A549 (cell line): ENCODE results near the gene PSMD12. TPM values are rescaled to one million over a fixed set of nuclear protein-coding genes. Genes with fewer than 3 reads are reported as not detected.
A peak's percentile ranks its signal among the peaks of the same experiment; 100 is the strongest.

ENCODE experiments used
- ATAC-seq, 2 experiments: fragments of 200-7000 bp in 1 of 2; fragments of >200 bp in 1 of 2; cut with Nextera tagmentation in 1 of 2; cut with Tn5 transposase in 1 of 2; 3 replicates each; pipeline versions ENCODE4 v1.8.0 to v1.9.1; 2018 to 2020; ENCODE audit warnings: mild to moderate bottlenecking in 1 of 2, moderate library complexity in 1 of 2
- CTCF ChIA-PET: fragments of 300-600 bp; sonication (Branson Sonifier 250); formaldehyde crosslinking; extraction: SDS; loops from one replicate; lab custom pipeline; 2021; ENCODE audit warnings: antibody characterized with exemption, inconsistent platforms; lab: Yijun Ruan, JAX
- POLR2A ChIA-PET: fragments of 350-600 bp; formaldehyde crosslinking; extraction: SDS; loops from one replicate; lab custom pipeline; 2021; ENCODE audit warnings: antibody characterized with exemption, inconsistent platforms; lab: Yijun Ruan, JAX
- DNase-seq, 2 experiments: peaks; one replicate each; pipeline versions ENCODE4 v3.0.0 to v3.0.0-alpha.2; 2011 to 2016; ENCODE audit warnings: low read depth in 1 of 2, low spot score in 1 of 2
- FAIRE-seq: peaks from 2 replicates; lab custom pipeline; 2011; peaks lifted over from hg19 to GRCh38; lab: Jason Lieb, UNC
- H3K27ac ChIP-seq, 2 experiments: fragments of >200 bp; sonication (Bioruptor Twin); formaldehyde crosslinking; 3 replicates each; pipeline ENCODE4 v1.5.1; 2016 to 2017
- H3K4me1 ChIP-seq: fragments of >200 bp; sonication (Bioruptor Twin); formaldehyde crosslinking; 3 replicates; pipeline ENCODE4 v1.6.1; 2016
- H3K4me2 ChIP-seq: fragments of >200 bp; sonication (Bioruptor Twin); formaldehyde crosslinking; 3 replicates; pipeline ENCODE4 v1.6.1; 2016
- H3K4me3 ChIP-seq: fragments of >200 bp; sonication (Bioruptor Twin); formaldehyde crosslinking; 3 replicates; pipeline ENCODE4 v1.5.1; 2016
- H3K9me3 ChIP-seq: fragments of >200 bp; sonication (Bioruptor Twin); formaldehyde crosslinking; 3 replicates; pipeline ENCODE4 v1.6.1; 2016
- CBX8 ChIP-seq: fragments of 200-600 bp; sonication (generic); IDR thresholded peaks from 2 replicates; pipeline ENCODE4 v1.6.1; 2016
- CHD2 ChIP-seq: fragments of 150-350 bp; IDR thresholded peaks from 2 replicates; pipeline ENCODE4 v1.6.1; 2014; ENCODE audit warnings: low read length; ENCODE audit not compliant: partially characterized antibody
- EHF ChIP-seq: fragments of 250-450 bp; sonication (Bioruptor Pico); IDR thresholded peaks from 2 replicates; pipeline ENCODE4 v1.5.0; 2020; ENCODE audit warnings: mild to moderate bottlenecking
- EHMT2 ChIP-seq: fragments of 200-600 bp; sonication (generic); IDR thresholded peaks from 2 replicates; pipeline ENCODE4 v1.6.1; 2016; ENCODE audit warnings: antibody characterized with exemption, low read depth, mild to moderate bottlenecking, moderate library complexity
- EP300 ChIP-seq, 2 experiments: fragments of >200 bp; sonication (Bioruptor Twin); formaldehyde crosslinking; IDR thresholded peaks; 2 replicates in 1 of 2; 3 replicates in 1 of 2; pipeline ENCODE4 v1.6.1; 2016 to 2017
- MAFK ChIP-seq: fragments of 450-650 bp; IDR thresholded peaks from 2 replicates; pipeline ENCODE4 v1.6.1; 2014; ENCODE audit not compliant: partially characterized antibody
- MAZ ChIP-seq: fragments of 150-350 bp; IDR thresholded peaks from 2 replicates; pipeline ENCODE4 v1.6.1; 2014; ENCODE audit warnings: antibody characterized with exemption, low read depth, low read length, borderline replicate concordance
- NFE2L2 ChIP-seq: fragments of 150-350 bp; conservative IDR thresholded peaks from 2 replicates; pipeline ENCODE4 v1.6.1; 2014; ENCODE audit warnings: low read length
- NPAS2 ChIP-seq: fragments of 250-450 bp; sonication (Bioruptor Pico); IDR thresholded peaks from 2 replicates; pipeline ENCODE4 v1.8.0; 2022; ENCODE audit warnings: mild to moderate bottlenecking, moderate library complexity, borderline replicate concordance
- RARB ChIP-seq: fragments of 250-450 bp; sonication (Bioruptor Pico); IDR thresholded peaks from 2 replicates; pipeline ENCODE4 v1.8.0; 2021; ENCODE audit warnings: mild to moderate bottlenecking, moderate library complexity
- TFCP2L1 ChIP-seq: fragments of 250-450 bp; sonication (Bioruptor Pico); IDR thresholded peaks from 2 replicates; pipeline ENCODE4 v1.5.0; 2021; ENCODE audit warnings: mild to moderate bottlenecking
- ZNF302 ChIP-seq: fragments of 250-450 bp; sonication (Bioruptor Pico); IDR thresholded peaks from 2 replicates; pipeline ENCODE4 v1.9.0; 2021; ENCODE audit warnings: inconsistent platforms, mild to moderate bottlenecking, moderate library complexity
- ZSCAN20 ChIP-seq: fragments of 250-450 bp; sonication (Bioruptor Pico); IDR thresholded peaks from 2 replicates; pipeline ENCODE4 v1.8.0; 2022; ENCODE audit warnings: mild to moderate bottlenecking, moderate library complexity
- WGBS: methylation state at CpG from one replicate; pipeline ENCODE4 v1.1.6; 2017; ENCODE audit errors: missing lambda C conversion rate; 5-methylcytosine and 5-hydroxymethylcytosine counted together
- polyA plus RNA-seq, 4 experiments: library from polyadenylated mRNA; depleted of rRNA in 3 of 4; stranded (reverse); fragments of >200 nt; fragmentation: RNase III in 1 of 4; extraction: RNeasy Plus Mini Kit Qiagen cat#74134 plus additional on column Dnase treatment in 1 of 4; gene quantifications; 2 replicates in 3 of 4; 3 replicates in 1 of 4; pipeline ENCODE4 v1.2.3, GENCODE V29; 2011 to 2017
- TF ChIP-seq, protein P1 (sequence below): fragments of >200 bp; sonication (Bioruptor Twin); formaldehyde crosslinking; IDR thresholded peaks from 2 replicates; pipeline ENCODE4 v1.6.1; 2016
- TF ChIP-seq, protein P2 (sequence below): fragments of 250-450 bp; sonication (Bioruptor Pico); IDR thresholded peaks from 2 replicates; pipeline ENCODE4 v1.5.0; 2020; ENCODE audit warnings: low read depth, mild to moderate bottlenecking, moderate library complexity
- TF ChIP-seq, protein P3 (sequence below): fragments of >200 bp; sonication (Bioruptor Twin); formaldehyde crosslinking; IDR thresholded peaks from 3 replicates; pipeline ENCODE4 v1.5.1; 2016

The PSMD12 gene
- polyA plus RNA-seq, 2 of the 4 experiments (the other 2 are of a cell fraction): 104 to 106 TPM

DNA sequence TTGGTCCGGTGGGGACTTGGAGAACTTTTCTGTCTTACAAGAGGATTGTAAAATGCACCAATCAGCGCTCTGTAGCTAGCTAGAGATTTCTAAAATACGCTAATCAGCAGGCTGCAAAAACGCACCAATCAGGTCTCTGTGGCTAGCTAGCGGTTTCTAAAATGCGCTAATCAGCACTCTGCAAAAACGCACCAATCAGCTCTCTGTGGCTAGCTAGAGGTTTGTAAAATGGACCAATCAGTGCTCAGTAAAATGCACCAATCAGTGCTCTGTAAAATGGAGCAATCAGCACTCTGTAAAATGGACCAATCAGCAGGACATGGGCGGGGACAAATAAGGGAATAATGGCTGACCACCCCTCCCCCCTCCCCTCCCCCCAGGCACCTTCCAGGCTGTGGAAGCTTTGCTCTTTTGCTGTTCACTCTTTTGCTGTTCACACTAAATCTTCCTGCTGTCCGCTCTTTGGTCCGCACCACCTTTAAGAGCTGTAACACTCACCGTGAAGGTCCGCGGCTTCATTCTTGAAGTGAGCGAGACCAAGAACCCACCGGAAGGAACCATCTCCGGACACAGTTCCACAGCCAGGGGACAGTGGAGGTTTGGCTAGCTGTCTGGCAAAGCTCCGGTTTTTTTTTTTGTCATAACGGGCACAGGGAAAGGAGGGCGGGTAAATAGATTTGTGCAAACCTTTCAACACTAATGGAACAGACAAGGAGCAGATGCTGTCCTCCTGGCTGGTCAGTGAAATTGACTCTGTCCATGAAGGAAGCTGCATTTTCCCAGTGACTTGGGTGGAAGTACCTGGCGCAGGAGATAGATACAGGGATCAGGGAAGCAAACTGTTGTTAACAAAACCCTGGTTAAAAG lies 19.0 kb upstream of the PSMD12 start:
- ATAC-seq (no peak), FAIRE-seq (no peak), DNase-seq (peak in 1 of 2 experiments; percentile 39)
- Histone ChIP-seq H3K4me2 (no peak overlapping the region), H3K4me1 (peaks cover 5% of the 10 kb centered on the region), H3K9me3 (no peaks in the 10 kb centered on the region), H3K27ac (no peak overlapping the region), H3K4me3 (no peak overlapping the region)
- CTCF ChIA-PET: interaction anchor here (0.6 to 8.0 kb wide), 18 partner anchors 10 to 308 kb away, joined by 3 to 185 read pairs (median 8); partner anchors contain the start of gene PITPNC1
- POLR2A ChIA-PET: no interaction called here
- 88% methylated on average over 20 of the region's 20 CpGs for WGBS
- TF ChIP-seq ZSCAN20 (no peak), MAFK (peak; percentile 34)

DNA sequence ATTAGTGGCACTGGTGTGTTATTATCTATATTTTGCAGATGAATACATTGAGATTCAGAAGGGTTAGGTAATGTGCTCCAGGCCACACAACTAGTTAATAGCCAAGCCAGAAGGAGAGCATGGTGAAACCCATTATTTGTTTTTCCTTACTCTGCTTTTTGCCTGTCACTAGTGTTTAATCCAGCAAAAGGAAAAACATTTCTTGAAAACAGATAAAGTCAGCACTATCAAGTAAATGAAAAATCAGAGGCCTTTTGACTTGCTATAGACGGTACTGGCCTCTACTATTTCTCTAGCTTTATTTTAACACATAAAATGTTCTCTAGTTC lies 15.5 kb upstream of the PSMD12 start:
- POLR2A ChIA-PET: no interaction called here
- no peak overlapping the region for H3K4me3 ChIP-seq
- DNase-seq (no peak), ATAC-seq (no peak), FAIRE-seq (no peak)
- no peak overlapping the region for H3K27ac ChIP-seq
- no peaks in the 10 kb centered on the region; the same call in 2 of the 3 replicates for H3K9me3 ChIP-seq
- H3K4me2 ChIP-seq: no peak overlapping the region
- WGBS: 61% methylated on average over 1 of the region's 1 CpG
- no peak for TF ChIP-seq TFCP2L1 (CRISPR knock-in tag)
- peak; percentile 6 for TF ChIP-seq MAFK
- H3K4me1 ChIP-seq: peaks cover 3% of the 10 kb centered on the region; the same call in 1 of the 3 replicates
- CTCF ChIA-PET: interaction anchor here (0.6 to 22.8 kb wide), 3 partner anchors 94 to 110 kb away, joined by 3 to 323 read pairs (median 3); no protein-coding TSS in a partner anchor

DNA sequence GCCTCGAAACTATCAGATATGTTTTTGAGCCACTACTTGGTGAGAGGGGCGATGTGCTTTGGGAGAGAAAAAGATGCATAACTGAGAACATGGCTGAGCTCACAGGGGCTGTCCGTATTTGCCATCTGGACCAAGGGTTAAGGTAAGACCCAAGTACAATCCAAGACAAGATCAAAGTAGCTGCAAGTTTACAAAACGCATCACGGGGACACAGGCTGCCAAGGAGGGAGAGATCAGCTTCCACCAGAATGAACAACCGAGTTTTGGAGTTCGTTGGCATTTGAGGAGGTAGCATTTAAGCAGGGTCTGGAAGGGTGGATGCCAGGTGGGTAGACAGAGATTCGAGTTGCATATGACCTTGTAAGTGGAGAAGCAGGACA lies 12.9 kb upstream of the PSMD12 start:
- FAIRE-seq (no peak), DNase-seq (no peak), ATAC-seq (no peak)
- Histone ChIP-seq H3K4me3 (peak overlapping the region; percentile 65), H3K4me1 (peaks cover 13% of the 10 kb centered on the region; the same call in 2 of the 3 replicates), H3K27ac (peak overlapping the region; percentile 77 to 86; a peak in 5 of 6 replicates), H3K9me3 (no peaks in the 10 kb centered on the region; the same call in 2 of the 3 replicates), H3K4me2 (peak overlapping the region; percentile 99)
- no peak for TF ChIP-seq NPAS2
- TF ChIP-seq, protein P1, sequence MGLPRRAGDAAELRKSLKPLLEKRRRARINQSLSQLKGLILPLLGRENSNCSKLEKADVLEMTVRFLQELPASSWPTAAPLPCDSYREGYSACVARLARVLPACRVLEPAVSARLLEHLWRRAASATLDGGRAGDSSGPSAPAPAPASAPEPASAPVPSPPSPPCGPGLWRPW: no peak
- TF ChIP-seq EHF (CRISPR knock-in tag): no peak
- TF ChIP-seq, protein P2, sequence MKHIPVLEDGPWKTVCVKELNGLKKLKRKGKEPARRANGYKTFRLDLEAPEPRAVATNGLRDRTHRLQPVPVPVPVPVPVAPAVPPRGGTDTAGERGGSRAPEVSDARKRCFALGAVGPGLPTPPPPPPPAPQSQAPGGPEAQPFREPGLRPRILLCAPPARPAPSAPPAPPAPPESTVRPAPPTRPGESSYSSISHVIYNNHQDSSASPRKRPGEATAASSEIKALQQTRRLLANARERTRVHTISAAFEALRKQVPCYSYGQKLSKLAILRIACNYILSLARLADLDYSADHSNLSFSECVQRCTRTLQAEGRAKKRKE (CRISPR knock-in tag): no peak
- no peak for TF ChIP-seq ZSCAN20
- TF ChIP-seq CHD2: no peak
- TF ChIP-seq, protein P3, sequence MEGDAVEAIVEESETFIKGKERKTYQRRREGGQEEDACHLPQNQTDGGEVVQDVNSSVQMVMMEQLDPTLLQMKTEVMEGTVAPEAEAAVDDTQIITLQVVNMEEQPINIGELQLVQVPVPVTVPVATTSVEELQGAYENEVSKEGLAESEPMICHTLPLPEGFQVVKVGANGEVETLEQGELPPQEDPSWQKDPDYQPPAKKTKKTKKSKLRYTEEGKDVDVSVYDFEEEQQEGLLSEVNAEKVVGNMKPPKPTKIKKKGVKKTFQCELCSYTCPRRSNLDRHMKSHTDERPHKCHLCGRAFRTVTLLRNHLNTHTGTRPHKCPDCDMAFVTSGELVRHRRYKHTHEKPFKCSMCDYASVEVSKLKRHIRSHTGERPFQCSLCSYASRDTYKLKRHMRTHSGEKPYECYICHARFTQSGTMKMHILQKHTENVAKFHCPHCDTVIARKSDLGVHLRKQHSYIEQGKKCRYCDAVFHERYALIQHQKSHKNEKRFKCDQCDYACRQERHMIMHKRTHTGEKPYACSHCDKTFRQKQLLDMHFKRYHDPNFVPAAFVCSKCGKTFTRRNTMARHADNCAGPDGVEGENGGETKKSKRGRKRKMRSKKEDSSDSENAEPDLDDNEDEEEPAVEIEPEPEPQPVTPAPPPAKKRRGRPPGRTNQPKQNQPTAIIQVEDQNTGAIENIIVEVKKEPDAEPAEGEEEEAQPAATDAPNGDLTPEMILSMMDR: no peak
- TF ChIP-seq MAFK: no peak
- TF ChIP-seq ZNF302 (CRISPR knock-in tag): no peak
- TF ChIP-seq EP300 (IDR thresholded peaks at IDR 0.05): no peak
- TF ChIP-seq RARB: no peak
- TF ChIP-seq MAZ: no peak
- TF ChIP-seq NFE2L2: no peak
- no peak for TF ChIP-seq EHMT2
- no peak for TF ChIP-seq CBX8
- ChIA-PET CTCF (interaction anchor here (0.6 to 22.8 kb wide), 74 partner anchors 9 to 654 kb away, joined by 3 to 323 read pairs (median 6); partner anchors contain the start of gene PSMD12), POLR2A (interaction anchor here (1.0 to 2.0 kb wide), 3 partner anchors 20 to 96 kb away, joined by 3 to 7 read pairs (median 4); no protein-coding TSS in a partner anchor)
- WGBS: 71% methylated on average over 8 of the region's 8 CpGs
